H1 (cell line): ENCODE measurements around the gene DAPK1. TPM values are rescaled to one million over a fixed set of nuclear protein-coding genes. Genes with fewer than 3 reads are reported as not detected.
A peak's percentile ranks its signal among the peaks of the same experiment; 100 is the strongest.

Experiments
- CTCF ChIA-PET: fragments of 300-600 bp; sonication (Branson Sonifier 250); formaldehyde crosslinking; loops from one replicate; lab custom pipeline; 2021; ENCODE audit not compliant: partially characterized antibody; lab: Charles Lee
- POLR2A ChIA-PET: fragments of 300-600 bp; sonication (Branson Sonifier 250); formaldehyde crosslinking; loops from one replicate; lab custom pipeline; 2021; ENCODE audit warnings: inconsistent platforms; ENCODE audit not compliant: partially characterized antibody; lab: Charles Lee
- DNase-seq, 2 experiments: peaks; one replicate each; pipeline versions ENCODE4 v3.0.0 to v3.0.0-alpha.2; 2010 to 2022; ENCODE audit warnings: low spot score in 2 of 2, low read depth in 1 of 2, mixed read lengths in 1 of 2
- FAIRE-seq: peaks from 2 replicates; lab custom pipeline; 2011; peaks lifted over from hg19 to GRCh38; lab: Jason Lieb, UNC
- H2AFZ ChIP-seq: 2 replicates; pipeline ENCODE4 v1.8.1; 2012; ENCODE audit warnings: low read length, inconsistent platforms
- H2AK5ac ChIP-seq: 2 replicates; pipeline ENCODE4 v1.6.1; 2013; ENCODE audit warnings: low read depth, low read length
- H2BK120ac ChIP-seq: replicated peaks from 2 replicates; pipeline ENCODE3; 2013; ENCODE audit warnings: low read depth, low read length, inconsistent platforms
- H2BK12ac ChIP-seq: 2 replicates; pipeline ENCODE4 v1.6.1; 2013; ENCODE audit warnings: low read depth, low read length
- H2BK15ac ChIP-seq: 2 replicates; pipeline ENCODE4 v1.6.1; 2013; ENCODE audit warnings: low read length
- H2BK20ac ChIP-seq: 2 replicates; pipeline ENCODE4 v1.6.1; 2013; ENCODE audit warnings: low read length
- H2BK5ac ChIP-seq: 2 replicates; pipeline ENCODE4 v1.6.1; 2013; ENCODE audit warnings: low read depth, low read length
- H3K14ac ChIP-seq: 2 replicates; pipeline ENCODE4 v1.6.1; 2013; ENCODE audit warnings: inconsistent platforms; ENCODE audit not compliant: insufficient read length
- H3K18ac ChIP-seq: 2 replicates; pipeline ENCODE4 v1.6.1; 2013; ENCODE audit warnings: low read length; ENCODE audit errors: extremely low read depth
- H3K23ac ChIP-seq: 2 replicates; pipeline ENCODE4 v1.6.1; 2013; ENCODE audit warnings: inconsistent platforms; ENCODE audit not compliant: insufficient read length
- H3K23me2 ChIP-seq: 2 replicates; pipeline ENCODE4 v1.6.1; 2013; ENCODE audit warnings: low read depth, low read length
- H3K27ac ChIP-seq: 2 replicates; pipeline ENCODE4 v1.6.1; 2011; ENCODE audit warnings: low read depth, low read length, inconsistent platforms
- H3K27me3 ChIP-seq, 4 experiments: replicated peaks in 1 of 4; 1 replicate in 1 of 4; 2 replicates in 3 of 4; pipeline versions ENCODE4 v1.6.1 to v1.8.1; 2011 to 2013; ENCODE audit warnings: low read length in 3 of 4, mild to moderate bottlenecking in 3 of 4, inconsistent platforms in 2 of 4, mixed read lengths in 2 of 4, moderate library complexity in 1 of 4; ENCODE audit not compliant: control insufficient read depth in 3 of 4, insufficient read depth in 3 of 4; ENCODE audit errors: extremely low read depth in 1 of 4
- H3K36me3 ChIP-seq, 4 experiments: 2 replicates each; pipeline versions ENCODE4 v1.6.1 to v1.8.1; 2011 to 2013; ENCODE audit warnings: mild to moderate bottlenecking in 4 of 4, low read length in 3 of 4, moderate library complexity in 2 of 4, control low read depth in 1 of 4, inconsistent platforms in 1 of 4; ENCODE audit not compliant: insufficient read depth in 4 of 4, control insufficient read depth in 2 of 4
- H3K4ac ChIP-seq: replicated peaks from 2 replicates; pipeline ENCODE3; 2013; ENCODE audit warnings: low read length, low read depth, mixed read lengths, inconsistent platforms; ENCODE audit not compliant: insufficient read length
- H3K4me1 ChIP-seq, 4 experiments: replicated peaks in 1 of 4; 1 replicate in 1 of 4; 2 replicates in 3 of 4; pipeline versions ENCODE4 v1.6.1 to v1.8.1; 2011 to 2013; ENCODE audit warnings: low read length in 3 of 4, inconsistent platforms in 2 of 4, mixed read lengths in 1 of 4; ENCODE audit not compliant: insufficient read depth in 4 of 4, control insufficient read depth in 3 of 4
- H3K4me2 ChIP-seq, 2 experiments: 2 replicates each; pipeline versions ENCODE4 v1.6.1 to v1.8.1; 2011 to 2013; ENCODE audit warnings: low read depth in 2 of 2, low read length in 2 of 2, control low read depth in 1 of 2, inconsistent platforms in 1 of 2, mild to moderate bottlenecking in 1 of 2; ENCODE audit not compliant: insufficient read depth in 1 of 2
- H3K4me3 ChIP-seq, 4 experiments: fragments of 200-600, 300-600 bp in 1 of 4; sonication (generic), shearing (Covaris generic), sonication (Bioruptor Twin) in 1 of 4; 2 replicates each; pipeline versions ENCODE4 v1.5.1 to v1.8.1; 2011 to 2016; ENCODE audit warnings: low read length in 4 of 4, low read depth in 3 of 4, control low read depth in 2 of 4, inconsistent platforms in 2 of 4, mild to moderate bottlenecking in 2 of 4, mixed read lengths in 1 of 4, moderate library complexity in 1 of 4; ENCODE audit not compliant: insufficient read depth in 2 of 4; ENCODE audit errors: extremely low read depth in 1 of 4
- H3K56ac ChIP-seq: replicated peaks from 2 replicates; pipeline ENCODE3; 2013; ENCODE audit warnings: low read depth, mild to moderate bottlenecking, mixed read lengths, low read length, inconsistent platforms; ENCODE audit not compliant: insufficient read length
- H3K79me1 ChIP-seq: 2 replicates; pipeline ENCODE4 v1.6.1; 2013; ENCODE audit warnings: low read depth, low read length, control low read depth
- H3K79me2 ChIP-seq, 2 experiments: 2 replicates each; pipeline versions ENCODE4 v1.6.1 to v1.8.1; 2012 to 2013; ENCODE audit warnings: low read length in 2 of 2, mild to moderate bottlenecking in 2 of 2, inconsistent platforms in 1 of 2; ENCODE audit not compliant: insufficient read depth in 2 of 2, control insufficient read depth in 1 of 2
- H3K9ac ChIP-seq, 4 experiments: replicated peaks in 1 of 4; 1 replicate in 1 of 4; 2 replicates in 3 of 4; pipeline versions ENCODE4 v1.6.1 to v1.8.1; 2011 to 2013; ENCODE audit warnings: low read depth in 3 of 4, low read length in 3 of 4, control low read depth in 2 of 4, mild to moderate bottlenecking in 2 of 4, moderate library complexity in 2 of 4, inconsistent platforms in 1 of 4; ENCODE audit errors: extremely low read depth in 1 of 4
- H3K9me3 ChIP-seq, 2 experiments: 2 replicates each; pipeline versions ENCODE4 v1.6.1 to v1.8.1; 2012 to 2013; ENCODE audit warnings: mild to moderate bottlenecking in 2 of 2, moderate library complexity in 2 of 2, control low read depth in 1 of 2, inconsistent platforms in 1 of 2, low read depth in 1 of 2, low read length in 1 of 2, mixed read lengths in 1 of 2; ENCODE audit not compliant: insufficient read depth in 2 of 2
- H4K20me1 ChIP-seq, 2 experiments: replicated peaks in 1 of 2; 2 replicates each; pipeline versions ENCODE3 to v1.8.1; 2011 to 2013; ENCODE audit warnings: inconsistent platforms in 2 of 2, low read length in 2 of 2, mild to moderate bottlenecking in 1 of 2; ENCODE audit not compliant: insufficient read depth in 2 of 2, control insufficient read depth in 1 of 2
- H4K5ac ChIP-seq: 2 replicates; pipeline ENCODE4 v1.6.1; 2013; ENCODE audit warnings: low read length, low read depth, mixed read lengths, inconsistent platforms; ENCODE audit not compliant: insufficient read length
- H4K8ac ChIP-seq: 2 replicates; pipeline ENCODE4 v1.8.0; 2013; ENCODE audit warnings: mild to moderate bottlenecking, moderate library complexity, low read length, inconsistent platforms; ENCODE audit not compliant: insufficient read depth; ENCODE audit errors: extremely low read depth
- H4K91ac ChIP-seq: replicated peaks from 2 replicates; pipeline ENCODE3; 2013; ENCODE audit warnings: low read length, mixed read lengths, inconsistent platforms; ENCODE audit not compliant: insufficient read length
- BCL11A ChIP-seq, 2 experiments: IDR thresholded peaks; one replicate each; pipeline ENCODE4 v1.6.1; 2011; ENCODE audit warnings: low read depth in 2 of 2, low read length in 2 of 2, mild to moderate bottlenecking in 2 of 2
- CTCF ChIP-seq, 3 experiments: IDR thresholded peaks; 1 replicate in 2 of 3; 2 replicates in 1 of 3; pipeline versions ENCODE4 v1.5.1 to v1.6.1; 2011; ENCODE audit warnings: low read length in 3 of 3, mild to moderate bottlenecking in 3 of 3, inconsistent platforms in 2 of 3, low read depth in 1 of 3, moderate library complexity in 1 of 3; ENCODE audit not compliant: insufficient read depth in 1 of 3; ENCODE audit errors: control extremely low read depth in 1 of 3
- EP300 ChIP-seq, 2 experiments: IDR thresholded peaks; 1 replicate in 1 of 2; 2 replicates in 1 of 2; pipeline ENCODE4 v1.6.1; 2011 to 2012; ENCODE audit warnings: low read depth in 2 of 2, low read length in 2 of 2, mild to moderate bottlenecking in 2 of 2, borderline replicate concordance in 1 of 2, inconsistent platforms in 1 of 2, moderate library complexity in 1 of 2
- JUND ChIP-seq: IDR thresholded peaks from 2 replicates; pipeline ENCODE4 v1.6.1; 2011; ENCODE audit warnings: mild to moderate bottlenecking, improper control_type of control experiment, low read length
- KDM4A ChIP-seq: IDR thresholded peaks from one replicate; pipeline ENCODE4 v1.7.1; 2012; ENCODE audit warnings: low read depth, mild to moderate bottlenecking, moderate library complexity, low read length, inconsistent platforms; ENCODE audit not compliant: severe bottlenecking
- KDM5A ChIP-seq: fragments of 200-600 bp; IDR thresholded peaks from 2 replicates; pipeline ENCODE4 v1.7.1; 2012; ENCODE audit warnings: mild to moderate bottlenecking, low read length, inconsistent platforms, mixed read lengths
- POLR2AphosphoS5 ChIP-seq: IDR thresholded peaks from 2 replicates; pipeline ENCODE4 v1.6.1; 2011; ENCODE audit warnings: low read depth, low read length
- RAD21 ChIP-seq, 2 experiments: IDR thresholded peaks in 1 of 2; conservative IDR thresholded peaks in 1 of 2; 2 replicates each; pipeline ENCODE4 v1.6.1; 2011; ENCODE audit warnings: low read depth in 2 of 2, low read length in 2 of 2, improper control_type of control experiment in 1 of 2, inconsistent platforms in 1 of 2, mild to moderate bottlenecking in 1 of 2, moderate library complexity in 1 of 2
- TBP ChIP-seq: IDR thresholded peaks from 2 replicates; pipeline ENCODE4 v1.6.1; 2011; ENCODE audit warnings: low read depth, low read length, improper control_type of control experiment
- WGBS, 2 experiments: shearing (Covaris generic) in 1 of 2; methylation state at CpG; one replicate each; pipeline versions ENCODE4 v1.1.6 to v1.1.7; 2013 to 2015; ENCODE audit warnings: low lambda C conversion rate in 2 of 2, mixed read lengths in 2 of 2, inconsistent platforms in 1 of 2, low coverage in 1 of 2, missing lambda C conversion rate in 1 of 2; ENCODE audit not compliant: insufficient replicate concordance in 2 of 2, insufficient coverage in 1 of 2, insufficient read length in 1 of 2; ENCODE audit errors: extremely low coverage in 1 of 2, missing lambda C conversion rate in 1 of 2; 5-methylcytosine and 5-hydroxymethylcytosine counted together
- polyA plus RNA-seq, 7 experiments: library from polyadenylated mRNA; depleted of rRNA in 3 of 7; stranded (reverse) in 5 of 7; unstranded in 2 of 7; fragments of >200 nt in 5 of 7; fragments of 200-250 nt in 2 of 7; gene quantifications; 1 replicate in 5 of 7; 2 replicates in 1 of 7; 4 replicates in 1 of 7; pipeline versions ENCODE4 v1.2.1 to v1.2.3, GENCODE V29; 2011 to 2013; ENCODE audit warnings: missing spikeins in 2 of 7, mixed read lengths in 2 of 7
- total RNA-seq: library from RNA; stranded (reverse); fragmentation: NEBNext Ultra II Directional; extraction: Animal tissue kit (Norgen Biotek cat#: 25700); gene quantifications from 2 replicates; pipeline ENCODE4 v1.2.1, GENCODE V29; 2021
- TF ChIP-seq, protein P1 (sequence below): IDR thresholded peaks from 2 replicates; pipeline ENCODE4 v1.6.1; 2012; ENCODE audit warnings: inconsistent platforms

The DAPK1 gene
- total and polyA plus RNA-seq, 2 of the 8 experiments (the other 6 are each of a cell fraction or from before 2014, with no cell fraction given), result 62.4 to 131 TPM

GRCh38 chr9:87595610-87596009 lies 97.9 kb downstream of the DAPK1 start:
- no peaks in the 10 kb centered on the region for H3K23me2 ChIP-seq

More at GRCh38 chr9:87595610-87596009, 97.9 kb downstream of the DAPK1 start:
- no peak overlapping the region for H2BK120ac ChIP-seq
- H3K9me3 ChIP-seq, result no peaks in the 10 kb centered on the region
- peaks cover 17% of the 10 kb centered on the region for H3K79me1 ChIP-seq
- H4K91ac ChIP-seq, result no peak overlapping the region
- FAIRE-seq (no peak), DNase-seq (no peak)
- no peak overlapping the region for H3K9ac ChIP-seq
- H3K14ac ChIP-seq, result no peak overlapping the region
- WGBS, 2 experiments, result 88% methylated on average over 12 of the region's 12 CpGs; no CpG with 5 or more reads in 1 of the 2 experiments
- H3K18ac ChIP-seq, result no peak overlapping the region
- POLR2A ChIA-PET, result interaction anchor here (1.1 to 1.9 kb wide), 2 partner anchors 11 to 15 kb away, joined by 3 to 5 read pairs; no protein-coding TSS in a partner anchor
- H3K27me3 ChIP-seq, result no peaks in the 10 kb centered on the region
- H3K27ac ChIP-seq, result no peak overlapping the region
- H2BK15ac ChIP-seq, result no peak overlapping the region
- H4K5ac ChIP-seq, result no peak overlapping the region
- H3K4ac ChIP-seq, result no peak overlapping the region
- H3K79me2 ChIP-seq, result peaks cover 0 to 82% of the 10 kb centered on the region in 2 experiments; a peak in 3 of 4 replicates
- H2BK20ac ChIP-seq, result no peak overlapping the region
- H2AK5ac ChIP-seq, result no peak overlapping the region
- no peak overlapping the region for H3K56ac ChIP-seq
- peak overlapping the region; percentile 79; the same call in 1 of the 2 replicates for H2BK5ac ChIP-seq
- TF ChIP-seq BCL11A (IDR thresholded peaks at IDR 0.05; ENCODE audit: low read depth in 2 of 2, low read length in 2 of 2) (no peak), KDM5A (no peak), EP300 (IDR thresholded peaks at IDR 0.05; ENCODE audit: borderline replicate concordance in 1 of 2, low read depth in 2 of 2, low read length in 2 of 2) (0 out of 3 replicates have a peak, but pooled peaks of 1 of the 2 experiments have one; percentile 73), CTCF (IDR thresholded peaks at IDR 0.05; ENCODE audit: control extremely low read depth in 1 of 3, insufficient read depth in 1 of 3, low read depth in 1 of 3, low read length in 3 of 3) (no peak), JUND (no peak), KDM4A (no peak), POLR2AphosphoS5 (peak; percentile 19; the same call in 1 of the 2 replicates), RAD21 (IDR thresholded peaks at IDR 0.05 in 1 of 2, conservative IDR thresholded peaks at IDR 0.05 in 1 of 2; ENCODE audit: low read depth in 2 of 2, low read length in 2 of 2) (no peak), TBP (no peak)
- TF ChIP-seq, protein P1, sequence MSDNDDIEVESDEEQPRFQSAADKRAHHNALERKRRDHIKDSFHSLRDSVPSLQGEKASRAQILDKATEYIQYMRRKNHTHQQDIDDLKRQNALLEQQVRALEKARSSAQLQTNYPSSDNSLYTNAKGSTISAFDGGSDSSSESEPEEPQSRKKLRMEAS, result no peak
- no peaks in the 10 kb centered on the region for H3K36me3 ChIP-seq
- no peak overlapping the region for H3K4me3 ChIP-seq
- 0 out of 2 replicates have a peak overlapping the region, but pooled peaks have one; percentile 6 for H2BK12ac ChIP-seq
- peaks cover 8 to 24% of the 10 kb centered on the region in 2 experiments for H4K20me1 ChIP-seq
- CTCF ChIA-PET, result interaction anchor here (0.7 to 1.5 kb wide), 6 partner anchors 8 to 258 kb away, joined by 3 to 5 read pairs (median 3); partner anchors contain the start of gene DAPK1
- H3K23ac ChIP-seq, result no peak overlapping the region
- peaks cover 3 to 20% (median 12%) of the 10 kb centered on the region in 4 experiments; a peak in 6 of 7 replicates for H3K4me1 ChIP-seq
- no peak overlapping the region for H4K8ac ChIP-seq
- H2AFZ ChIP-seq, result no peak overlapping the region
- H3K4me2 ChIP-seq, result no peak overlapping the region
